Fibroblast of peridontal ligament (primary cell): ENCODE measurements around the gene TSHZ2.

ENCODE experiments used
- DNase-seq: peaks from one replicate; pipeline ENCODE4 v3.0.0-alpha.2; 2010; ENCODE audit errors: extremely low read depth

The TSHZ2 gene

GRCh38 chr20:53133125-53133524, 161.0 kb downstream of the TSHZ2 start:
- no peak for DNase-seq

DNA sequence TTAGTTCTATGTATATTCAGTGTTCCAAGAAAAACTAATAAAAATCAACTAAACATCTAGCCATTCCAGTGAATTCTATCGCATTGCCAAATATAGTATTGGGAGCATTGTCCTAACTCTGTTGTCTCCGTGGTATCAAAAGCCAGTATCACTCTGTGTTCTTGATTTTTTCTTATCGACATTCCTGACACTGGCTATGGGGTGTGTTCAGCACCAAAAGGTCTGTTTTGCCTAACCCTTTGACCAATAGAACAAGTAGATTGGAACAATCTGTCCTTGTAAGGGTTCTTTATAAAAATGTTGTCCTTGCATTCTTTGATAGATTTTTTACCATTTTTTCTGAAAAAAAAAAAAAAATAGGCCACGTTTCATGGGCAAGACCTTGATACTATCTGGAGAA, 161.5 kb downstream of the TSHZ2 start:
- no peak for DNase-seq

DNA sequence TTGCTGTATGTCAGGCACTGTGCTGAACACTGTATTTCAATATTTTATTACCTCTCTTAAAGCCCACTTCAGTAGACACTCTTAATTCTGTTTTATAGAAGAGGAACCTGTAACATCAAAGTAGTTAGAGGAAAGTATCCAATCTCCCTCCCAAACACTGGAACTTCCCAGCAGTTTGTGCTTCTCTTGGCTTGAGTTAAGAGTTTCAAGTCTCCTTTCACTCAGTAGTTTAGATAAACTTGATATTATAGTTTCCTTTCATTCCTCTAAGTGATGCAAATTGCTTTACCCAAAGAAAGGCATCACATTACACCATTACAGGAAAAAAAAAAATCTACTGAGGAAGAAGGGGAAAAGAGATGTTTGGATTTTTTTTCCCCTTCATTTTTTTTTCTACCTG, 164.3 kb downstream of the TSHZ2 start:
- no peak for DNase-seq

DNA sequence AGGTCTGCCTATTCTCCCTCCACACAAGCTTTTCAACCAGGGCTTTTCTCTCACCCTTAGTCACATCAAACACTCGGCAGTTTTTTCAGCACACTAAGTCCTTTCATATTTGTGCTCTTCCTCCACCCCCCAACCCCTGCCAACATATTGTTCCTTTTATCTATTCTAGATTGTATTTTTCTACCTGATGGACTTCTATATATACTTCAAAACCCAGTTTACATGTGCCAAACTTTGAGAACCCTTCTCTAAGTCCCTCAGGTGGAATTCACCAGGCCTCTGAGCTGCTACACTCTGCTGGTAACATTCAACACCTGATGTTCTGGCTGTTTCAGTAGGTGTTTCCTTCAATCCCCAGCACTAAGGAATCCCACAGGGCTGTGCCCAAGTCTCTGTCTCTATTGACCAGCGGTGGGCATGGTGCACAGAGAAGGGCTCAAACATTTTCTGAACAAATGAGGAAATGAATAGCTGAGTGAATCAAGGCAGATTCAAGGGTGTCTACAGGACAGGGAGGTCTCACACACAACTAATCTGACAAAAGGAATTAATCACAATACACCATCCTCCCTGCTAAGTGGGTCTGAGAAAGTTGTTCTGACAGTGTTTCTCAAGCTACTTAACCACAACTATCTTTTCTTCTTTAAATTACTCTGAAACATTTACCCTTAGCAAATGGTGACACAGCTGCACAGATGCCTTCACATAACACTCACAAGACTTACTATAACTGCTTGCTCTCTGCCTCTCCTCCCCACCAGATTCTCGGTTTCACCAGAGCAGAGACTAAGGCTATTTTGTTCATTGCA, 166.5 kb downstream of the TSHZ2 start:
- DNase-seq = no peak

- DNase-seq = no peak
Measured at GRCh38 chr20:53141201-53142050, 169.3 kb downstream of the TSHZ2 start.

DNA sequence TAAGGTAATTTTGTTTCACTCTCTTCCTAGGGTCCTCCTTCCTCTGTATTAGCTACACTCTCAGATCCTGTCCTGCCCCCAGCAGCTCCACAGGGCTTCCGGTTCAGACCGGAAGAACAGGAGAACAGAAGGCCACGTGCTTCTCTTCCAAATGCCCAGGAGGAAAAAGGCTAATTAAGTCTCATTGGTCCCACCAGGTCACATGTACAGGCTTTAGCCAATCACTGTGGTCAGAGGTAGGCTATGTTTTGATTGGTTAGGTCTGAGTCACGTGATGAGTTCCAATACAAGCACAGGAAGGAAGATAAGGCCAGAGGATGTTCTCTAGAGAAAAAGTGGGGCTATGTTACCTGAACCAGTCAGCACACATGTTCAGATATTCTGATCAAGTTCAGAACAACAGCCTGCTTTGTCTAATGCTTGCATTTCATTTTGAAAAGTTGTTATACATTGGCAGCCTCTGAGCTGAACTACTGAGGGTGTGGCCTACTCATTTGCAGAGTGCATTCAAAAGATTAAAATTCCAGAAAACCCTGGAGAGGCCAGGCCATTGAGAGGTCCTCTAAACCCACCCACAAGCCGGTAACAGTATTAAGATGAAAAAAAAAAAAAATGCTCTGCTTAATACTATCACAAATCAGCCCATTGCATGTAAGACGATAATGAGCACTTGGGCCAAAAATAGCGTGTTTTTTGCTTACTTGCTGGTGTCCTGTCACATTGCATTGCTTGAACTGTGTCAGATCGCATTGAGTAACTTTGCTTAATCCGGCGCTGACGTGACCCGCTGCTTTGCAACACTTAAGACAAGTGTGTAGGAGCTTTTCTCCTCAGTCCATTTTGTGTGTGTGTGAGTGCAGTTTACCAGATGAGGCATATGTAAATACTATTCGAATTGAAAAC, 170.3 kb downstream of the TSHZ2 start:
- no peak for DNase-seq

GRCh38 chr20:53146201-53146891, 174.2 kb downstream of the TSHZ2 start:
- DNase-seq = no peak

DNA sequence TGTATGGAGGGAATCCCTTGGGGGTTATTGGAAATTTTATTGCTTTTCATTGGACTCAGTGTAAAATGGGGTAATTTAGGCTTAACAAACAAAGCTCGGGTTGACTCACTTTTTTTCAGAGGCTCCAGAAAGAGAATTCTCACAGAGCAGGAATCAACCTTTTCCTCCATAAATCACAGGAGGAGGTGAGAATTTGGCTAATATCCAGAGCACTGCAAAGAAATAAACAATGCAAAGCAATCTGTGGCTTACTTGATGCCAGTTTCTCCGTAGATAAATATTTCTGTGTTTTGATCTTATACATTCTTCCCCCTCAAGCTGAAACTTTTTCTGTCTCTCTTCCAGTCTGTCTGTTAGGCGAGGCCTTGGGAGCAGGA, 176.6 kb downstream of the TSHZ2 start:
- DNase-seq = no peak

DNA sequence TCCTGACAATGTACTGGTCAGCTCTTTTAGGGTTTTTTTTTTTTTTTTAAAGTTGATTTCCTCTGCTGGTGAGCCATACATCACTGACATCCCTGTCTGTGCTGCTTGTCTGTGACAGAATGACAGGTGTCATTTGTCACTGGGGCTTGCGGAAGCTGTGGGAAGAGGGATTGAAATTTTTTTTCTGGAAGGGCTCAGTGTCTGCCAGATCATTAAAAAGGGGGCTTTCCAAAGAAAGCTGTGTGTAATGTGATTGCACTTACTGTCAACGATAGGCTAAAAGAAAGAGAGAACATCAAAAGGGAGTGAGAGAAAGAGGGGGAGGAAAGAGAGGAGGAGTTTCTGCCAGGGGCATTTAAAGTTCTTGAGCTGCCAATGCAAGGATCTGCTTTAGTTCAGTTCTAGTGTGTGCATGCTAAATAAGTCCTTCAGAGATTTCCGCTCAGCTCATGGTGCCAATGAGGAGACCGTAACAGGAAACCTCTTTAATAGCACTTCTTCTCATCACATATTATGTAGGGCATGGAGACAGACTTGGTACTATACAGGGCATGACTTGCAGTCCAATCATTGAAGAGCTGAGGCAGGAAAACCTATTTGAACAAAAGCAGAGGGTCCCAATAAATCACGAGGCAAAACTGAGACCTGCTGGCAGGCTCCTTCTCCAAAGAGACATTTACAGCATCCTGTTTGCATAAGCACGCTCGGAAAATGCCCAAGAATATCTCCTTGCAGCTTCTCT, 177.2 kb downstream of the TSHZ2 start:
- DNase-seq = no peak

GRCh38 chr20:53149890-53150205, 177.7 kb downstream of the TSHZ2 start:
- no peak for DNase-seq

DNA sequence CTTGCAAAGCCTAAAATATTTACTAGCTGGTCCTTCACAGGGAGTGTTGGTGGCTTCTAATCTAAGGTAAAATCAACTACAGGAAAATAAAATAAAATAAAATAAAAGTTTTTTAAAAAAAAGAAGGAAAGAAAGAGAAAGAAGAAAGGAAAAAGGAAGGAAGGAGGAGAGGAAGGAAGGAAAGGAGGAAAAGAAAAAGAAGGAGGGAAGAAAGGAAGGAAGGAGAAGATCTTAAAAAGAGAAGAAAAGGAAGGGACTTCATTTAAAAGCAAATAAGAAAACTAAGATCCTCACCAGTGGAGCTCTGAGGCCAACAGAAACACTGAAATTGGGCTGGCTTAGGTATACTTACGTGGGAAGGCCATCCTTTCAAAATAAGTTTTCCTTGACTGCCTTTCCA, 178.4 kb downstream of the TSHZ2 start:
- DNase-seq = no peak

GRCh38 chr20:53152228-53152627, 180.1 kb downstream of the TSHZ2 start:
- DNase-seq = no peak

- DNase-seq = no peak
Measured at GRCh38 chr20:53154540-53154939, 182.4 kb downstream of the TSHZ2 start.

- DNase-seq = peak; percentile 41
Measured at GRCh38 chr20:53157443-53158408, 185.6 kb downstream of the TSHZ2 start.

DNA sequence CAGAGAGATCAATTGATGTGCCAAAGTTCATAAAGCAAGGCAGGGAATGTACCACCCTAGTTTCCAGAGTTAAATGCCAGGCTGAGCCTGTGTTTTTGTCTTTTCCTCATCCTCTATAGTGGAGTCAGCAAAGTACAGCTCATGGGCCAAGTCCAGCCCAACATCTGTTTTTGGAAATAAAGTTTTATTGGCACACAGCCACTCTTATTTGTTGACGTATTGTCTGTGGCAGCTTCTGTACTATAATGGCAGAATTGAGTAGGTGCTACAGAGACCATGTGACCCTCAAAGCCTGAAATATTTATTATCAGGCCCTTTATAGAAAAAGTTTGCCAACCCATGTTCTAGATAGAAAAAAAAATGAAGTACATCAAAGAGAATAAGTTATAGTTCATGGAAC, 187.0 kb downstream of the TSHZ2 start:
- no peak for DNase-seq

DNA sequence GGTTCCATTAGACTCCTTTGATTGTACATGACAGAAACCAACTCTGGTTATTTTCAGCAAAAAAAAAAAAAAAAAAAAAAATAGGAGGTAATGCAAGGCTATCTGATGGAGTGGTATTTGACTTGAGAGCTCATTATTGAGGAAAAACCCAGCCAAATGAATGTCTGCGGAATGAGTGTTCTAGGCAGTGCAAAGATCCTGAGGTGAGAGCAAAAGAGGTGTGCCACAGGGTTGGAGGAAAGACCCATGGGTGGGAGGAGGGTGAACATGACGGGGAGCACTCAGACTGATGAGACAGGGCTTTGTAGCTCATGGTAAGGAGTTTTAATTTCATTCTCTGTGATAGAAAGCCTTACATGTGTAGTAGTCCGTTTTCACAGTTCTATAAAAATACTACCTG, 188.9 kb downstream of the TSHZ2 start:
- DNase-seq = no peak

- no peak for DNase-seq
Measured at GRCh38 chr20:53161473-53161872, 189.3 kb downstream of the TSHZ2 start.

DNA sequence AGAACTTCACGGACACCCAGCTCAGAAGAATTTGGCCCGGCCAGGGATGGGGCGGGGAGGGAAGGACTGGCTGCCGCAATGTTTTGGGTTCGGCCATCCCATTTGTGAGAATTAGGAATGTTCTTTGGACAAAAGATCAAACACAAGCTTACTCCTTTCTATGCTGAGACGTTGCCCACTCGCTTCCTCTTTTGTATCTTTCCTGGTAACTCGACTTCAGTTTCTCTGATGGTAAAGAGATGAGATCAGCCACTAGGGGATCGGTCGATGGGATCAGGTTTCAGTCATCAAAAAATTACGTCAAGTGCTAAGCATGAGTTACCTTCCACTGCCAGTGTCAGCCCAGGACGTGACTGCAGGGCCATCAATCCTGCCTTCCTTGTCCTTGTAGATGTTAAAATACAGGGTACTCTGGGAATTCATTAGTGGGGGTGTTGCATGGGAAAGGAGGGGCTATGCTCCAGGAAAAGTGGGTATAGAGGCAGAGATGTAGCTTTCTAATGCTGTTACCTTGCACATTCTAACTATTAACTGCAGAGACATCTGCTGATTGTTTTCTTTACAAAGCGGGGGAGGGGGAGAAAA, 190.2 kb downstream of the TSHZ2 start:
- peak; percentile 5 for DNase-seq

- DNase-seq = peak; percentile 2
Measured at GRCh38 chr20:53163486-53163885, 191.3 kb downstream of the TSHZ2 start.
